ENCODE measurements around the gene ASMTL. TPM values are rescaled to one million over a fixed set of nuclear protein-coding genes. Genes with fewer than 3 reads are reported as not detected.

Gene ASMTL
- total and polyA plus RNA-seq, 2 experiments from 2014 or later = 53.7 to 61.2 TPM

- Mint-ChIP-seq H3K9me3 (peaks cover 48% of the 10 kb centered on the region), H3K4me1 (peaks cover 9% of the 10 kb centered on the region; the same call in 2 of the 3 replicates), H3K4me3 (no peak overlapping the region), H3K36me3 (ENCODE audit: low read depth) (peaks cover 48% of the 10 kb centered on the region), H3K27ac (no peak overlapping the region), H3K27me3 (ENCODE audit: insufficient read depth, low read depth, poor library complexity) (peaks cover 9% of the 10 kb centered on the region)
- Histone ChIP-seq H3K27me3 (ENCODE audit: insufficient read depth) (no peaks in the 10 kb centered on the region), H3K4me3 (no peak overlapping the region), H3K27ac (ENCODE audit: low read depth) (no peak overlapping the region), H3F3A (replicated peaks; ENCODE audit: low read depth) (peaks cover 4% of the 10 kb centered on the region; the same call in 1 of the 2 replicates), H3K79me2 (replicated peaks; ENCODE audit: insufficient read depth) (no peaks in the 10 kb centered on the region), H3K4me1 (ENCODE audit: insufficient read depth) (peaks cover 8% of the 10 kb centered on the region), H3K4me2 (no peak overlapping the region), H3K36me3 (ENCODE audit: insufficient read depth) (0 out of 2 replicates have a peak, but pooled peaks cover 10% of the 10 kb centered on the region), H3K9me2 (ENCODE audit: insufficient read depth) (no peaks in the 10 kb centered on the region), H2AFZ (no peak overlapping the region), H4K20me1 (replicated peaks; ENCODE audit: insufficient read depth) (no peaks in the 10 kb centered on the region)
- TF ChIP-seq CREB1 (CRISPR knock-in tag; IDR thresholded peaks at IDR 0.05; ENCODE audit: low read depth) (no peak), EZH2phosphoT487 (IDR thresholded peaks at IDR 0.05; ENCODE audit: unreplicated experiment) (no peak), CTCF (conservative IDR thresholded peaks at IDR 0.05; ENCODE audit: low read depth in 2 of 2) (no peak), REST (IDR thresholded peaks at IDR 0.05; ENCODE audit: unreplicated experiment) (no peak), POLR2AphosphoS5 (IDR thresholded peaks at IDR 0.05; ENCODE audit: low read depth) (no peak), ETS1 (IDR thresholded peaks at IDR 0.05) (no peak)
- no peak for DNase-seq (ENCODE audit: low spot score)
- ATAC-seq = no peak
Measured at GRCh38 chrX:1354036-1355019, 98.4 kb downstream of the ASMTL start.

Other genes with a start within 250 kb of the ASMTL start
- not detected in 2 replicates for gene CRLF2, start 240.3 kb downstream of the ASMTL start, total RNA-seq (2014; rRNA removed; shearing (Covaris generic))
- not detected in 2 replicates for gene CRLF2, start 240.3 kb downstream of the ASMTL start, polyA plus RNA-seq (2016; fragmentation: Nextera tagmentation; extraction: Ambion mirVana)
- gene CSF2RA, start 184.1 kb downstream of the ASMTL start, total RNA-seq (2014; rRNA removed; shearing (Covaris generic)) = 2.7 and 4.5 TPM in 2 replicates
- 1.7 and 4.2 TPM in 2 replicates for gene CSF2RA, start 184.1 kb downstream of the ASMTL start, polyA plus RNA-seq (2016; fragmentation: Nextera tagmentation; extraction: Ambion mirVana)
- 0.39 TPM in 1 of 2 replicates, not detected in the other for gene IL3RA, start 116.1 kb downstream of the ASMTL start, total RNA-seq (2014; rRNA removed; shearing (Covaris generic))
- 0.78 and 0.86 TPM in 2 replicates for gene IL3RA, start 116.1 kb downstream of the ASMTL start, polyA plus RNA-seq (2016; fragmentation: Nextera tagmentation; extraction: Ambion mirVana)
- gene SLC25A6, start 60.8 kb downstream of the ASMTL start, total RNA-seq (2014; rRNA removed; shearing (Covaris generic)) = 394 and 486 TPM in 2 replicates
- gene SLC25A6, start 60.8 kb downstream of the ASMTL start, polyA plus RNA-seq (2016; fragmentation: Nextera tagmentation; extraction: Ambion mirVana) = 358 TPM in 2 replicates
- 0.23 TPM in 1 of 2 replicates, not detected in the other for gene P2RY8, start 84.3 kb upstream of the ASMTL start, total RNA-seq (2014; rRNA removed; shearing (Covaris generic))
- 0.23 and 0.24 TPM in 2 replicates for gene P2RY8, start 84.3 kb upstream of the ASMTL start, polyA plus RNA-seq (2016; fragmentation: Nextera tagmentation; extraction: Ambion mirVana)
- gene AKAP17A, start 138.7 kb upstream of the ASMTL start, total RNA-seq (2014; rRNA removed; shearing (Covaris generic)) = 50.6 and 64.3 TPM in 2 replicates
- 23.9 and 27.6 TPM in 2 replicates for gene AKAP17A, start 138.7 kb upstream of the ASMTL start, polyA plus RNA-seq (2016; fragmentation: Nextera tagmentation; extraction: Ambion mirVana)
- 2.4 TPM in 1 of 2 replicates, not detected in the other for gene ASMT, start 162.2 kb upstream of the ASMTL start, total RNA-seq (2014; rRNA removed; shearing (Covaris generic))
- gene ASMT, start 162.2 kb upstream of the ASMTL start, polyA plus RNA-seq (2016; fragmentation: Nextera tagmentation; extraction: Ambion mirVana) = 0.53 and 1.0 TPM in 2 replicates

All from GM23338 (cell line).